Measurements from ENCODE around the gene FTO.

GRCh38 chr16:54152362-54153239 is 448.6 kb downstream of the FTO start:
- TF ChIP-seq CTCF (IDR thresholded peaks at IDR 0.05) (no peak), ZFX (IDR thresholded peaks at IDR 0.05; ENCODE audit: borderline replicate concordance) (no peak)
